HG02623 (cell line): Measurements from ENCODE around the gene MAP1B.

Experiments
- ATAC-seq: cut with Tn5 transposase; IDR thresholded peaks from one replicate; pipeline ENCODE4 v1.9.1; 2021; ENCODE audit warnings: moderate library complexity; ENCODE audit not compliant: unreplicated experiment

The MAP1B gene

DNA sequence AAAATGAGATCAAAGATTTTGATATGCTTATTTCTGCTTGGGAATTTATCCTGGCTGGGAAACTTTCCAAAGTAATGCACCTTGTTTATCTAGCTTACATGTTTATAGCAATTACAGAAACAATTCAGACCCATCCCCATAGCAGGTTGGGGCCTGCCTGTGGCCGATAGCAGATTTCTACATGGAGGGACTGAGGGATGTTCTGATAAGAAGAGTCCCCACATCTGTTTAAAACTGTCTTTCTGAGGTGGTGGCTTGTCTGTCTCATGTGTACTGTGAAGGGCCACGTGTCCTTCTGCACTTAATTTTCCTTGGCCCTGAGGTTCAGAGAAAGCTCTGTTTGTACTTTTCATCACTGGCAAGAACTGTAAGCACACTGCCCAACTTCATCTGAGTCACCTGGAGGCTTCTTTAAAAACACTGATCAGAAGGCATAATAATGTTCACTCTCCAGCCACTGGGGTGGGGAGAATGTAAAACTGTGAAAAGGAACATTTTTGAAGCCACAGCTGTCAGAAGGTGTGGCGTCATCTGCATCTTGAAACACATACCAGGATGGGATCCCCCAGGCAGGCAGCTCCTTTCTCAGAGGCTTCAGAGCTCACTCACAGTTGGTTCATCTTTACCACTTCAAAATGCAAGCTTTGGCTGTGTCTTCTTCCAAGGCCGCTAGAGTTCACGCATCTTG, 80.3 kb downstream of the MAP1B start:
- no peak for ATAC-seq

DNA sequence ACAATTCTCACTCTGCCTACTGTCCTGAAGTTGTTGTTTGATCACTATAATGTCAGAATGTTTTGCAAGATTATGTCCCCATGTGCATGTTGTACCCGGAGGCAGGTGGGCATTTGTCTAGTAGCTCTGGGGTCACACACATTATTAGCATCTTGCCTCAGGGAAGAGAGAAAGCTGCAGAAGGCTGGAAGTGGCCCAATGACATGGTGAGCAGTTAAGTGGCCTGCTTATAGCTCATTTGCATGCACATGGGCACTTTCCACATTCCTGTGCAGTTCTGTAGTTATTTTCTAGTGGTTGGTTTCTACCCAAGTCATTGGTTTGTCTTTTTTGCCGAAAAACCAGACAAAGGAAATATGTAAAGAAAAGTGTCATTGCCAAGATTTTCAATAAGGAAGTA, 80.9 kb downstream of the MAP1B start:
- ATAC-seq: no peak

DNA sequence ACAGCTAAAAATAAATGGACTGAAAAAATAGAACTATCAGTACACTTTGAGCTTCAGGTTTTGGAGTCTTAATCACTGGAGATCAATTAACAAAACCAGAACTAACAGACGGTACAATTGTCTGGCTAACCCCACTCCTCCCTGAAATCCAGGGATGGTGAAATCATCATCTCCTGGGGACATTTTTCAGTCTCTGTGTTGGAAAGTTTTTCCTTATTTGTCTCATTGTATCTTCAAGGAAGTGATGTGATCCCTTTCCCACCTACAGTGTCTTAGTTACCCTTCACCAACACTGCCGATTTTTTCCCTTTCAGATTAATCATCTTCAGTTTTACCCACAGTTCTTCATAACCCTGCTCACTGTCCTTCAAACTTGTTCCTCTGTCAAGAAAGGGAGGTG, 81.9 kb downstream of the MAP1B start:
- ATAC-seq: no peak

DNA sequence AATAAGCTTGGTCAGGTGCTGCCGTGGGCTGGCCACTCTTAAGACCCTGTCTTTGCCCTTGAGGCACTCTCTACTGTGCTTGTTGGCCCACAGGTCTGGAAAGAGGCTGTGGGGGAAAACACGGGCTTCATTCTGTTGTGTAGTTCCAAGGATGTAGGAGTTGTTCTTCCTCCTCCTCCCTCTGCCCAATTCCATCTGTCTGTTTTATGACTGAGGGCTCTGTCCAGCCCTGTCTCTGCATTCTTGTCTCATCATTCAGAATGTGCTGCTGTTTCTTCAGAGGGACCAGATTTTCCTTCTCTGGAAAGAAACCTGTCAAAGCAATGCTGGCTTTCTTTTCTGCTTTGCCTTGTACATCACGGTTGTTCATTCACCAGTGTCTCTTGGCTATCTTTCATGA, 84.1 kb downstream of the MAP1B start:
- ATAC-seq: no peak

DNA sequence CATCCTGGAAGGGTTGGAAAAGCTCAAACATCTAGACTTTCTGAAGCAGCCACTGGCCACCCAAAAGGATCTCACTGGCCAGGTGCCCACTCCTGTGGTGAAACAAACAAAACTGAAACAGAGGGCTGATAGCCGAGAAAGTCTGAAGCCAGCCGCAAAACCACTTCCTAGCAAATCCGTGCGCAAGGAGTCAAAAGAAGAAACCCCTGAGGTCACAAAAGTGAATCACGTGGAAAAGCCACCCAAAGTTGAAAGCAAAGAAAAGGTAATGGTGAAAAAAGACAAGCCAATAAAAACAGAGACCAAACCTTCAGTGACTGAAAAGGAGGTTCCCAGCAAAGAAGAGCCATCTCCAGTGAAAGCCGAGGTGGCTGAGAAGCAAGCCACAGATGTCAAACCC, 87.6 kb downstream of the MAP1B start:
- peak; percentile 96 for ATAC-seq

DNA sequence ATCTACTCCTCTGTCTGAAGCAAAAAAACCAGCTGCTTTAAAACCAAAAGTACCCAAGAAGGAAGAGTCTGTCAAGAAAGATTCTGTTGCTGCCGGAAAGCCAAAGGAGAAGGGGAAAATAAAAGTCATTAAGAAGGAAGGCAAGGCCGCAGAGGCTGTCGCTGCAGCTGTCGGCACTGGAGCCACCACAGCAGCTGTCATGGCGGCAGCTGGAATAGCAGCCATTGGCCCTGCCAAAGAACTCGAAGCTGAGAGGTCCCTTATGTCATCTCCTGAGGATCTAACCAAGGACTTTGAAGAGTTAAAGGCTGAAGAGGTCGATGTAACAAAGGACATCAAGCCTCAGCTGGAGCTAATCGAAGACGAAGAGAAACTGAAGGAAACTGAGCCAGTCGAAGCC, 88.3 kb downstream of the MAP1B start:
- no peak for ATAC-seq

DNA sequence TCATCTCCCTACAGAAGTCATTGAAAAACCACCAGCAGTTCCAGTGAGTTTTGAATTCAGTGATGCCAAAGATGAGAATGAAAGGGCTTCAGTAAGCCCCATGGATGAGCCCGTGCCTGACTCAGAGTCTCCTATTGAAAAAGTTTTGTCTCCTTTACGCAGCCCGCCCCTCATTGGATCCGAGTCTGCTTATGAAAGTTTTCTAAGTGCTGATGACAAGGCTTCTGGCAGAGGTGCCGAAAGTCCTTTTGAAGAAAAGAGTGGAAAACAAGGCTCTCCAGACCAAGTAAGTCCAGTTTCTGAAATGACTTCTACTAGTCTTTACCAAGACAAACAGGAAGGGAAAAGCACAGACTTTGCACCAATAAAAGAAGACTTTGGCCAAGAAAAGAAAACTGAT, 90.1 kb downstream of the MAP1B start:
- no peak for ATAC-seq

DNA sequence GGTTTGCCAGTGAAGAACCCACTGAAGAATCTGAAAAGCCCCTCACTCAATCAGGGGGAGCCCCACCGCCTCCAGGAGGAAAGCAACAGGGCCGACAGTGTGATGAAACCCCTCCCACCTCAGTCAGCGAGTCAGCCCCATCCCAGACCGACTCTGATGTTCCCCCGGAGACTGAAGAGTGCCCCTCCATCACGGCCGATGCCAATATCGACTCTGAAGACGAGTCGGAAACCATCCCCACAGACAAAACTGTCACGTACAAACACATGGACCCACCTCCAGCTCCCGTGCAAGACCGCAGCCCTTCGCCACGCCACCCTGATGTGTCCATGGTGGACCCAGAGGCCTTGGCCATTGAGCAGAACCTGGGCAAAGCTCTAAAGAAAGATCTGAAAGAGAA, 92.4 kb downstream of the MAP1B start:
- no peak for ATAC-seq

DNA sequence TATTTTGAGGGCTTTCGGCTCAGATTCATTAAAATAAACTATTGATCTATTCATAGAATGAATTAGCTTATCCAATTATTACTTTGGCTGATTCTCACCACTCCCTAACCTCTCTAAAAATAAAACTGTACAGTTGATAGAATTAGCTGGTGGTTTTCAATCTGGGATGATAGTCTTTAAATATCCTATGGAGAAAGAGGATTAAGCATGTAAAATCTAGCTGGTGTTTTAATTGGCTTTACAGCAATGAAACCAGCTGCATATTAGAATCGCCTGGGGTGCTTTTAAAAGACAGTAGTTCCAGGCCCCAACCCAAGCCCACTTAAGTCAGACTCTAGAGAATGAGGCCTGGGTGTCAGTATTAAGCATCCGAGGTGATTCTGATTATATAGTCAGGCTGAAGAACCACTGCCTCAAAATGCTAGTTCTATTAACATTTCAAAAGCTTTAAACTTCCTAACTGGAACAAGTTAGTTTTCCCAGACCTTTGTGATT, 95.1 kb downstream of the MAP1B start:
- no peak for ATAC-seq

DNA sequence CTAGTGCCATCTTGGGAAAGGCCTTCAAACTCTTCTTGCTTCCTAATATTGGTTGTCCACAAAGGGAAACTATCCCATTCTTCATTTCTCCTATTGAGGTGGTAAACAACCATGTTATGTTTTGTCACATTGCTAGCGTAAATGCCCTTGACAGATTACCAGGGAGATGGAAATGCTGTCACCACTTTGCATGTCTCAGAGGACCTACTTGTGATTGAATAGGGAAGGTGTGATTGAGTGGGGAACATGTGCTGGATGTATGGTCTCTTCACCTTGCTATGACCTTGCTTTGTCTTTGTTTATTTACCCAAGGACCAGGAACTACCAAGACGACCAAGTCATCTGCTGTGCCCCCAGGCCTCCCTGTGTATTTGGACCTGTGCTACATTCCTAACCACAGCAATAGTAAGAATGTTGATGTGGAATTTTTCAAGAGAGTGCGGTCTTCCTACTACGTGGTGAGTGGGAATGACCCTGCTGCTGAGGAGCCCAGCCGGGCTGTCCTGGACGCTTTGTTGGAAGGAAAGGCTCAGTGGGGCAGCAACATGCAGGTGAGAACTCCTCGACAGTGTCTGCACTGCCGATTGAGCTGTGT, 96.1 kb downstream of the MAP1B start:
- no peak for ATAC-seq

DNA sequence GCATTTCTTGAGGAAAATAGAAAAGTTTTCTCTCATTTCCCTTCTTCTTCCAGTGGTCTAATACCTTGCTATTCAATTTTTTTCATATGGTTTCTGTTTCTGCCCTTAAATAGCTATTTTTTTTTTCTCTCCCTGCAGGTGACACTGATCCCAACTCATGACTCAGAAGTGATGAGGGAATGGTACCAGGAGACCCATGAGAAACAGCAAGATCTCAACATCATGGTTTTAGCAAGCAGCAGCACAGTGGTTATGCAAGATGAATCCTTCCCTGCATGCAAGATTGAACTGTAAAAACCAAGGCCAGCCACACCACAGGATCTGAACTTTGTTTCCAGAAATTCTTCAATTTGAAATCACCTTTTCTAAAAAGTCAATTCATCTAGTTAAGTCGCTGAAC, 97.7 kb downstream of the MAP1B start:
- ATAC-seq: no peak

DNA sequence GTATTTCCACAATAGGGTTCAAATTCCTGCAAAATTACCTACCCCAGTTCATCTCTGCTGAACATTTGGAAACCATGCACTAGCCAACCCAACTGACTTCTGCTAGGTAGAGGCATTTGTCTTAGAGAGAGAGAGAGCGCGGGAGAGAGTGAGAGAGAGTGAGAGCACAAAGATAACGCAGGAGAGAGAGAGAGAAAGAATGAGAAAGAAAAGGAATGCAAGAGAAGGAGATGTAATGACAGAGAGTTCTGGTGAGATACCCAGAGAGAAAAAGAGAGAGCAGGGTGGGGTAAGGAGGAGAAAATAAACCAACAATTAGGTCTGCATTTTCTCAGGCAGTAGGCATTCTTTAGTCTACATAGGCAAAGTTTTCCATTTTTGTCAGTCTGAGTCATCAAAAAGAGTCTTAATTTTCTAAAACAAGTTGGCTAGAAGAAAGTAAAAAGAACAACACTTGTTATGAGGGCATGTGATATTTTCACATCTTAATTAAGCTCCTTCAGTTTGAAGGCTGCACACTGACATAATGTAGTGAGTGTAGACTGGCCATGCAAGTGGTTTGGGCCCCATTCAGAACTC, 98.2 kb downstream of the MAP1B start:
- no peak for ATAC-seq

DNA sequence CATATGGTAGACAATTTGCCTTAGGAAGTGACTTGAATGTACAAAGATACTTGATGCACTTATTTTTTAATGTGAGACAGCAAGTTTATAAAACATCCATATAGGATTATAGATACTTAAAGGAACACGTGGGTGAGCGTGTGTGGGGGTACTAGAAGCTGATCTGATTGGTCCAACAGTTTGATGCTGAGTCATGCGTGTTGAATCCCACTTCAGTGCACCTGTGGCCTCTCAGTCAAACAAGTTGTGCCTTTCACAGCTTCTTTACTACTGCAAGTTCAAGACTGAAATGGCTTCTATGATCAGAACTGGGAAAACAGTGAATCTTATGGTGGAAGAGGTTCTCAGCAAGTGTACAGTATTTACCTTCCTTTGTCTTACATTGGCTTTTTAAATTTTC, 98.9 kb downstream of the MAP1B start:
- no peak for ATAC-seq

DNA sequence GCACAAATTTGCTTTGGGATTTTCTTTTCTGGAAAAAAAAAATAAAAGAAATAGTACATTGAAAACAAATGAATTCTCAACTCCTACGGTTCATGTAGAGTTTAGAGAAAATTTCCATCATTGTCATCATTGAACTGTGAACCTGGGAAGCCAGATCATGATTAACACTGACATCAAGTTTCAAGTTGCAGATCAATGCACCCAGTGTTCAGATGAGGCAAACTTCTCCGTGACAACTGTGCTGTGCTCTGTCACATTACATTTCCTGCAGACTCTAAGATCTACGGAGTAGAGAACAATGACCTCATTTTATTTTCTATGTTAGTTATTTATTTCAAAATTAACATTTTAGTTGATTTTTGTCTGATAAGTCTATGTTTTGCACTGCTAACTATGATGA, 99.7 kb downstream of the MAP1B start:
- ATAC-seq: no peak

DNA sequence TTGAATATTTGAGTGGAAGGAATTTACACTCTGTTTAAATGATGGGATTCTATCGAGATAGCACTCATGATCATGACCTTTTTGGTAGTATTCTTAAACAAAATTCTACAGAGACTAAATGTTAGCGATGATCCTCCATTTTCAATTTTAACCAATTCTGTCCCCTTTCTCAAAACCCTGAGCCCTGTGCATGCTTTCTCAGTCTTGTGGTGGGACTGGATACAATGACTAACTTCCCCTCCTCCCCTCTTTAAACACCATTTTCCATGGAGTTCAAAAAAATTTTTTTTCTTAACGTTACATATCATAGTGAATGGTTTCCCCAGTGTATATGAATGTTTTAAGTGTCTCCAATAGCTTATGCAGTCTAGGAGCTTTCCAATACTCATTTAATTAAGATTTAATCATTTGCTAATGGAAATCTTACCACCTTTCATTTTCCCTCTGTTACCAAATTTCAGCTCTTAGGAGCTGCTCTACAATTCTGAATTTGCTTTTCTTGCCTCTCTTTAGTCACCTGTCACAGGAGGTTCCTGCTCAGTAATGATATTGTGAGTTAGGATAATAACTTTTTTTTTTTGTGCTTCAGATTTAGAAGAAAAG, 101.2 kb downstream of the MAP1B start:
- no peak for ATAC-seq

DNA sequence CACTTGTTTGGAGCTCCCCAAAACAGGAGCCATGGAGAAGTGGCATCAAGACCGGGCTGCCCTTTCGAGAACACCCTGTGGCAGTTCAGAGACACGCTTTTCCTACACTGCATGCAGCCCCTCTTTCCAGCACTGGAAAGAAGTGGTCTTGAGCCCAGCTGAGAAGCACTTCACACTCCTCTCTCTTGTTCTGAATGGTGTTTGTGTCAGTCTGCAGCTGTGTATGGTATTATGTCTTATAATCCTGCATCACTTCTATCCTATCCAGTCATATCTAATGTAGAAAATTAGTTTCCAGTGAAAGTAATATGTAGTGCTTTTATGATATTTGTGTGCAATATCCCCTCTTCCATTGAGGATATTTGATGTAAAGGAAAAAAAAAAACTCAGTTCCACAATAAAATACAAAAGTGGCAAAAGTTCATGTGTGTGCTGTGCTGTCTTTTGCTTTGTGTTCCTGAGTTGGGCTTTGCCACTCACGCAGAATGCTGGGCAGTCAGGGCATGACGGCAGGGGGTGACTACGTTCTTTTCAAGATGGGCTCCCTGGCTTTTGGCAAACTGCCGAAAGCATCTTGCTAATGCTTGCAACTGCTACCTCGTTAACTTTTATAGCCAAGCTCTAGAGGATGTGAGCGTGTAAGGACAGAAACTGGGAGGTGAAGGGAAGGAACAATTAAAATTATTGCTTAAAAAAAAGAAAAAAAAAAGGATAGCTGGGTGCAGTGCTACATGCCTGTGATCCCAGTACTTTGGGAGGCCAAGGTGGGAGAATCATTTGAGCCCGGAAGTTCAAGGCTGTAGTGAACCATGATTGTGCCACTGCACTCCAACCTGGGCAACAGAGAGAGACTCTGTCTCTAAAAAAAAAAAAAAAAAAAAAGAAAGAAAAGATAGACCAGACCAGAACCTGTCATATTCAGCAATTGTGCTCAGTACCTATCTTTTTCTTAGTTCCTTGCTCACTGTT, 102.2 kb downstream of the MAP1B start:
- no peak for ATAC-seq

DNA sequence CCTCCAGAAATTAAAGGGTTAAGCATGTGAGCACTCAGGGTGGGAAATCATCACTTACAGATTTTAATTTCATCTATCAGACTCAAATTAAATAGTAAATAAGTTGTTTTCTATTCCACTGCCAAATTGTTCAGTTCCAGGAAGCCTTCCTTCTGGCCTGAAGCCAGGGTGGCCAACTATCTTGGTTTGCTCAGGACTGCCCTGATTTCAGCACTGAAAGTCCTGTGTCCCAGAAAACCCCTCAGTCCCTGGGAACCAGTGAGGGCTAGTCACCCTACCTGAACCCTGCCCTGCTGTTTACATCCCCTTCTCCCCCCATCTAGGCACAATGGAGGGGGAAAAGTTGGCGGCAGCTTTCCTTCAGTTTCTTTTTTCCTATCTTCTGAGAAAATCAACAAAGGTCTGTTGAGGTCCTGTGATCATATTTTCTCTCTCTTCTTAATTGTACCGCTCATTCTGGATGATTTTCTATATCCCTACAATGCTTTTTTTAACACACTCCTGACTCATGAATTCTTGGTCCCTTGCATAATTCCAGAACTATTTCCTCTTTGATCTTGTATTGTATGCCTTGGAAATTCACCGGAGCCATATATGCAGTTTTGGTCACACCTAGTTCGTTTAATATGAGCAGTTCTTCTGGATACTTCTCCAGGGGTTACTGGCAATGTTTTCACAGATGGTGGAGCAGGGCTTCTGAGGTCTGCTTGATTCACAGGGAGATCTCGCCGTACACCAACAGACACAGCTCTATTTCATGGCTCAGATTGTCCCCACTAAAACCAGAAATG, 103.8 kb downstream of the MAP1B start:
- ATAC-seq: no peak

DNA sequence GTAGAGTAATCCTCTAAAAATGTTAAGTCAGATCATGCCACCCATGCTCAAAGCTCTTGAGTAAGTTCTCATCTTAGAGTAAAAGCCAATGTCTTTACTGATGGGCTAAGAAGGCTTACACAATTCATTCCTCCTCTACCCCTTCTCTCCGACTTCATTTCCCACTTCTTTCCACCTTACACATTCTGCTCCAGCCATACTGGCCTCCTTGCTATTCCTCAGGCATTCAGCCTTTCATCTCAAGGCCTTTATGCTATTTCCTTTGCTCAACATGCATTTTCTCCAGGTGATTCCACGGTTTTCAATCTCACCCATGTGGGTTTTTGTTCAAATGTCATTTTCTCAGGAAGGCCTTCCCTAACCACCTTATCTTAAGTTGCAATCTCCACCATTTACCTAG, 104.9 kb downstream of the MAP1B start:
- ATAC-seq: no peak

DNA sequence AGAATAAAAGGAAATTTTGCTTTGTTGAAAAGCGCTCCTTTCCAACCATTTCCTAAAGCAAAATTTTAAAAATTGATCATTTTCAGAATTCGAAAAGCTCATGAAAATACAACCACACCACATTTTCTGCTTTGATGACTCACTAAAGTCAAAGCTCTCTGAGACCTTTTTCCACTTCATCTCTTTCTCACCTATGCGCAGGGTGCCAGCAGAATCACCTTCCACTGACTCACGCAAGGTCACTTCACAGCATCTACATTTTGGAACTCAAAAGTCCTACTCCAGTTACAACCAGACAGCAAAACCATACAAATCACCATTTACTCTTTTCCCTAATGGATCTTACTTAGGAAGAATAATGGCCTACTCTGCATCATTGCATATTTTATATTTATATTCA, 106.2 kb downstream of the MAP1B start:
- no peak for ATAC-seq

DNA sequence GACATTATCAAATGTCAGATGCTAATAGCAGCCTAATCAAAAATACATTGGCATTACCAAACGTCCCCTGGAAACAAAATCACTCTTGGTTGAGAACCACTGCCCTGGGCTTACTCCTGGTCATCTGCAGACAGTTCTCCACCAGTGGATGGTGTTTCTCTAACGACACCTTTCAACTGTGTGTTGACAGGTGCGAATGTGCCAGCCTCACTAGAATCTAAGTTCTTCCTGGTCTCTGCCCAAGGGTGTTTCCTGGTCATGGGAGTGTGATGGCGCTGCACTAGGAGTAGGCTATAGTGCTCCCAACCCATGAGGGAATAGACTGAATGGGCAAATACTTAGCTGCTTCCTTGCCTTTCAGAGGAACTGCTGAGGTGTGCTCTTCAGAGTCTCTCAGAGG, 106.9 kb downstream of the MAP1B start:
- ATAC-seq: no peak
